HL-60 (cell line): ENCODE results near the gene SLC1A5.
A peak's percentile ranks its signal among the peaks of the same experiment; 100 is the strongest.

Source experiments
- CTCF ChIP-seq: IDR thresholded peaks from one replicate; pipeline ENCODE4 v1.5.1; 2011; ENCODE audit warnings: low read length, control low read depth, inconsistent platforms; ENCODE audit not compliant: insufficient read depth
- POLR2AphosphoS5 ChIP-seq: IDR thresholded peaks from 2 replicates; pipeline ENCODE4 v1.6.1; 2012; ENCODE audit warnings: low read depth
- REST ChIP-seq: IDR thresholded peaks from 2 replicates; pipeline ENCODE4 v1.6.1; 2012; ENCODE audit warnings: low read depth; ENCODE audit not compliant: insufficient replicate concordance

GRCh38 chr19:46821512-46822409, 33.4 kb upstream of the SLC1A5 start:
- no peak for TF ChIP-seq CTCF
- TF ChIP-seq REST, result no peak
- peak; percentile 89 for TF ChIP-seq POLR2AphosphoS5
